Renal cortical epithelial cell (primary cell): ENCODE results near the gene HLA-DQA1. TPM values are rescaled to one million over a fixed set of nuclear protein-coding genes. Genes with fewer than 3 reads are reported as not detected.
"Not testable (repeated sequence)": the region's sequence is repeated elsewhere in the genome, so short reads cannot be mapped to it uniquely, and the experiment has no call there.

Experiments used
- DNase-seq: peaks from one replicate; pipeline ENCODE4 v3.0.0-alpha.2; 2011; ENCODE audit warnings: low read depth
- total RNA-seq: library from RNA; depleted of rRNA; stranded (reverse); fragments of >200 nt; gene quantifications from 2 replicates; pipeline ENCODE4 v1.2.3, GENCODE V29; 2014

The HLA-DQA1 gene
- 1.9 TPM in 1 of 2 replicates, not detected in the other for total RNA-seq

DNA sequence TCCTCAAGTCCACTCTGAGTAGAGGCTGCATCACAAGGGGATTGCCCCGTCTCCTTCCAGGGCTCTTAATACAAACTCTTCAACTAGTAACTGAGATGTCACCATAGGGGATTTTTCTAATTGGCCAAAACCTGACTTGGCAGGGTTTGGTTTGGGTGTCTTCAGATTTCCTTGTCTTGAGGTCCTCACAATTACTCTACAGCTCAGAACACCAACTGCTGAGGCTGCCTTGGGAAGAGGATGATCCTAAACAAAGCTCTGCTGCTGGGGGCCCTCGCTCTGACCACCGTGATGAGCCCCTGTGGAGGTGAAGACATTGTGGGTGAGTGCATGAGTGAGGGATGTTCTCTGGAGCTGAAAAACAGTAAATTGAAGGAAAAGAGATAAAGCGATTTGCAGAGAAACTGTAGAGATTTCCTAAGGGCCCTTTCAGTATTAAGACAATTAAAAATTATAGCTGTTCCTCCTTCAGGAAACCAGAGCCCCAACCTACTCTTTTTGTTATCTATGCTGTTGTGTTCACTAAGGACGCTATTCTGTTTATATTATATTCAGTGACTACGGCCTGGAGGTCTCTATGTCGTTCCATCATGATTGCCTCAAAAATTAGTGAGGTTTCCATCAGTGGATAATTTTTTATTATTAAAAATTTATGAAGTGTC, at the start of gene HLA-DQA1:
Gene HLA-DQA1 (plus strand): TSS at position 188 of the 662 bp plus-strand sequence. CDS start 53 bp downstream, at position 241.
- DNase-seq: no peak

DNA sequence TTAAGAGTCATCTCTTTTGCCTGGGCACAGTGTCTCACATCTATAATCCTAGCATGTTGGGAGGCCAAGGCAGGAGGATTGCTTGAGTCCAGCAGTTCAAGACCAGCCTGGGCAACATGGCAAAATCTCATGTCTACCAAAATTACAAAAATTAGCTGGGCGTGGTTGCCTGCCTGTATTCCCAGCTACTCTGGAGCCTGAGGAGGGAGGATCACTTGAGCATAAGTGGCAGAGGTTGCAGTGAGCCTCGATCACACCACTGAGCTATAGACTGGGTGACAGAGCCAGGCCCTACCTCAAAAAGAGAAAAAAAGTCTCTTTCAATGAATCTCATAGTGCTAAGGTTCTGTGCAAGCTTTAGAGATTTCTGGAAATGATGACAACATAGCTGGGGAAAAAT, 49.0 kb upstream of the HLA-DQA1 start:
- DNase-seq: no peak

DNA sequence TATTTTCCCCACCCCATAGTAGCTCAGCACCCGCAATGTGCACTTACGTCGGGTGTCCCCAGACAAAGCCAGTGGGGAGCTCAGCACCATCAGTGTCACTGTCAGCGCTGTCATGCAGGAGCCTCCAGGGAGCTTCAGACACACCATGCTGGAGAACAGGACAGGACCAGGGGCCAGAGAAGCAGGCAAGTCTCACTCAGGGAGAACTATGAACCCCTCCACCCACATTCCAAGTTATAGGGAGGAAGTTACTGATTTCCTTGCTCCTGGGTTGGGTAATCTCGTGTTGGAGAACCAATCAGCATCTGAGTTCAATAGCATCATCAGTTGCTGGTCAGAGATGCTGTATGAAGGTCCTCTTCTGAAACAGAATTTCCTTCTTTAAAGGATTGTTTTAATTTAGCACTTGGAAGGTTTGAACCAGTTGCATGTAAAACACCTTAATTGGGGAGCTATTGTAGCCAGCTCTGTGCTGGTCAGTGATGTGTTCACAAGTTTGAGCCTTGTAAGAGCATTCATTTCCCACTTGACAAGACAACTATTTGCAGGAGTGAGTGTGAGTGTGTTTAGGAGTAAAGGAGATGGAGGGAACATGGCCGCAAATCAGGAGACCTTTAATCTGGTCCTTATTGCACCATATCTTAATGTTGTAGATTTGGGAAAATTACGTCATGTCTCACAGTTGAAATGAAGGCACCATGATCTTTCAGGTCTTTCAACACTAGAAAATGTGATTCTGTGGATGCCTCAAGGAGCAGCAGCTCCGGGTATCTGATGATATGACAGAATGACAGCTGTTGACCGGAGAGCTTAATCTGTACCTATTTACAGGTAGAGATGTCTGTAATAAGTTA, 47.4 kb upstream of the HLA-DQA1 start, which contains the start of gene HLA-DRB1:
Gene HLA-DRB1 (minus strand): TSS at position 253 of the 854 bp plus-strand sequence. CDS start 106 bp downstream, at position 147.
- peak; percentile 43 for DNase-seq

DNA sequence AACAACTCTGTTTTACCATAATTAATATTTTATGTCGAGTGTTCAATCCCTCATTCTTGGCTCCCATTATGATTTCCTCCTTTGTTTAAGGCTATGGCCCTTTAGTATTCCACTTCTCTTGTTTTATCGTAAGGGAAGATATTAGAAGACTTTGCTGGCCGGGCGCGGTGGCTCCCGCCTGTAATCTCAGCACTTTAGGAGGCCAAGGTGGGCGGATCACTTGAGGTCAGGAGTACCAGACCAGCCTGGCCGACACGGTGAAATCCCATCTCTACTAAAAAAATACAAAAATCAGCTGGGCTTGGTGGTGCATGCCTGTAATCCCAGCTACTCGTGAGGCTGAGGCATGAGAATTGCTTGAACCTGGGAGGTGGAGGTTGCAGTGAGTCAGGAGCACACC, 46.5 kb upstream of the HLA-DQA1 start:
- DNase-seq: not testable (repeated sequence)

- no peak for DNase-seq
Observed at GRCh38 chr6:32597024-32597423, 40.2 kb upstream of the HLA-DQA1 start.

GRCh38 chr6:32602383-32602782, 34.8 kb upstream of the HLA-DQA1 start:
- DNase-seq: no peak

DNA sequence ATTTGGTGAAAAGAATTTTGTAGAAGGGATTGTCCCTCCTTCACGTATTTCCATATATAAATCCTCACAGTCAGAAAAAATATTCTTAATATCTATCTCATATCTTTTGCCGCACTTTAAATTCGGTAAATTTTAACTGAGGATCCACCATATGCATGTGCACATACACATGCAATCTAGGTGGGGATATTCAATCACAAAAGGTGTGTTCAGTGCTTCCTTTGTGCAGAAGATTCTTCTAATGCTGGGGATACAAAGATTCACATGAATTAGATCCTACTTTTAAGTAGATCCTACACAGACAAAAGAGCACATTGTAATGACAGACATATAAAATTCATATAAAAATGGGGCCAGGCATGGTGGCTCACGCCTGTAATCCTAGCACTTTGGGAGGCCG, 34.0 kb upstream of the HLA-DQA1 start:
- DNase-seq: no peak

- no peak for DNase-seq
Observed at GRCh38 chr6:32603888-32604287, 33.3 kb upstream of the HLA-DQA1 start.

DNA sequence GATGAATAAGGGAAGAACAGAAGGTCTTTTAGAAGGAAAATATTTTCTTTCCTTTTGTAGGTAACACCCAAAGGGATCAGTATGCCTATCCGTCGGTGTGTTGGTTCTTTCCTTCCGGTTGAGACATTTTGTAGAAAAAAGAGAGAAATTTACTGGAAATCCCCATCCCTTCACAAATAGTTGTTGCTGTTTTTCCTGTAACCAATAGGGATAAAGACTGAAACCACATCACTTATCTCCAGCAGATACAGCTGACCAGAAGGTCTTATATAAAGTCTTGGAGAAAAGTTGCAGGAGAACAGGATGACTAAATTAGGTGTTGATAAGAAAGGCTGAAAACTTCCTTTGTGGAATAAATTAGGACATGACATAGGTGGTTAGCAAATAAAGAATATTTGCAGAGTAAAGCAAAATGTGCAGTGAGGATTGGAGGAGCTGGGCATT, 32.8 kb upstream of the HLA-DQA1 start:
- peak; percentile 74 for DNase-seq

DNA sequence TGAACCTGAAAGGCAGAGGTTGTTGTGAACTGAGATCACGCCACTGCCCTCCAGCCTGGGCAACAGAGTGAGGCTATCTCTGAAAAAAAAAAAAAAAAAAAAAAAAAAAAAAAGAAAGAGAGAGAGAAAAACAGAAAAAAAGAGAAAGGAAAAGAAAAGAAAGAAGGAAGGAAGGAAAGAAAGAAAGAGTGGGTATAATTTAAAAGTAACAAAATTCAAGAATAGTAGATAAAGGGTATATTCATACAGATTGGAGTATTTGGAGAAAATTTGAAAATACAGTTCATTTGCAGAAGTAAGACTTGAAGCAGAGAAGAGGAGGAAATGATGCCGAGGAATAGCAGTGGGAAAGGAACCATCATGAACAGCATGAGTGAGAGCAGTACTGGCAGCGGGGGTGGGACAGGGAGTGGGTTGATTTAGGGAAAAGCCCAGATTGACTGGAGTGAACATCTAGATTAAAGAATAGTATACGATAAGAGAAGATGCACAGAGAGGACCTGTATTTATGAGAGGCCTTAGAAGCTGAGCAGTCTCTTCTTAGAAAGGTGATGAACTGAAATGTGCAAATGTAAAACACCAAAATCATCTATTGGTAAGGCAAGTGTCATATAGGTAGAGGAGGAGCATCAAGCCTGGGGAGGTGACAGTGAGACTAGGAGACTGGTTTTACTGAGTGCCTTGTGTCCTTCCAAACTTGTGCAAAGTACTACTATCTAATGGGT, 29.8 kb upstream of the HLA-DQA1 start:
- DNase-seq: no peak

GRCh38 chr6:32607988-32608298, 29.3 kb upstream of the HLA-DQA1 start:
- no peak for DNase-seq

DNA sequence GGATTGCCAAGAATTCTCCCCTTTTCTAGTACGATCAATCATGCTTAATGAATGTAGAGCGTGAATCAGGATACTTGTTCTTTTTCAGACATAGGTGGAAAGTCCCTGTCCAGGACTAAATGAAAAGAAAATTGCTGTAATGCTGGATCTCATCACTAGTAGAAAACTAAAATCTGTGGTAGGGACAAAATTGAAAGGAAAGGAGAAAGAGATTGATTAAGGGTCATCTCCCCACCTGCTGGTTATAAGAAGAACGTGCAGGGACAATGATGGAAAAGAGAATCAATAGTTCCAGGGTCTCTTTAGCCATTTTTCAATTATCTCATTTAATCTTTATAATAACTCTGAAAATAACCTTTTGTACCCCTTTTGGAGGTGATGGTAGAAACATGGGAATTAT, 28.8 kb upstream of the HLA-DQA1 start:
- DNase-seq: no peak

- no peak for DNase-seq
Observed at GRCh38 chr6:32609391-32609730, 27.8 kb upstream of the HLA-DQA1 start.

- peak; percentile 99 for DNase-seq
Observed at GRCh38 chr6:32609731-32610640, 27.2 kb upstream of the HLA-DQA1 start.

- DNase-seq: no peak
Observed at GRCh38 chr6:32610682-32611296, 26.4 kb upstream of the HLA-DQA1 start.

DNA sequence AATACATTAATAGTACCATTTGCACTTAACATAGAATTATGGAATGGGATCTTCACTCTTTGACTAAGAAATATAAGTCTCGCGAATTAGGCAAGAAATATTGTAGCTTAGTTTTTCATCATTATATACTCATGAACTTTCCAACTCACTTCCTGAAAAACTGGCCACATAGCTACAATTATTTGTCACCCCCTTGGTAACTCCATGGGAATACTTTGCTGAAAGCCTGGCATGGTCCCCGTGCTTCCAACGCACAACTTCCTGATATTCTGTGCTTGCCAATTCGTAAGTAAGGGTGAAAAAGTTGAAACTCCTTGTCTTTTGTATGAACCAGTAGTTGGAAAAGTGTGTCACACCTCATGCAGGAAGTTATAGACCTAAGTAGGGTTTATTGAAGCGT, 23.7 kb upstream of the HLA-DQA1 start:
- DNase-seq: no peak

- DNase-seq: peak; percentile 45
Observed at GRCh38 chr6:32614366-32615081, 22.7 kb upstream of the HLA-DQA1 start.

- no peak for DNase-seq
Observed at GRCh38 chr6:32615885-32616532, 21.2 kb upstream of the HLA-DQA1 start.

GRCh38 chr6:32617751-32618150, 19.5 kb upstream of the HLA-DQA1 start:
- DNase-seq: no peak

DNA sequence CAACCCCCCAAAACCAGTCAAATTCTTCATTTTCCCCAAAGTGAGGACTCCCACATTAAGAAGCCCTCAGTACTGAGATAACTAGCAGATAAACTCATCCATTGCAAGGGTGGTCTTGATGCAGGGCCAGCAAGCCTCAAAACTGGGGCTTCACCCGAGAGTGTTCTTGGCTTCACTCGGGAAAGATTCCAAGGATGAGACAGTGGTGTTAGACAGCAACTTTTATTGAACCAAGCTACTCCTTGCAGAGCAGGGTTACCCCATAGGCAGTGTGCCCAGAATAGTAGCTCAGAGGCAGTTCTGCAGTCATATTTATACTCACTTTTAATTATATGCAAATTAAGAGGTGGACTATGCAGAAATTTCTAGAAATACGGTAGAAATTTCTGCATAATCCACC, 15.8 kb upstream of the HLA-DQA1 start:
- no peak for DNase-seq
